Measurements from ENCODE around the gene MAGEF1.

MAGEF1 gene

GRCh38 chr3:184728010-184728527 lies 16.2 kb upstream of the MAGEF1 start (continued):
- TF ChIP-seq PPARA (CRISPR knock-in tag; IDR thresholded peaks at IDR 0.05; ENCODE audit: borderline replicate concordance) (no peak), ZC3H10 (CRISPR knock-in tag; IDR thresholded peaks at IDR 0.05) (no peak)

- TF ChIP-seq TSHZ2 (CRISPR knock-in tag; IDR thresholded peaks at IDR 0.05) (no peak), CSDC2 (CRISPR knock-in tag; IDR thresholded peaks at IDR 0.05) (no peak), PPARA (CRISPR knock-in tag; IDR thresholded peaks at IDR 0.05; ENCODE audit: borderline replicate concordance) (no peak), BACH2 (CRISPR knock-in tag; IDR thresholded peaks at IDR 0.05; ENCODE audit: borderline replicate concordance) (no peak), TOX (CRISPR knock-in tag; IDR thresholded peaks at IDR 0.05; ENCODE audit: borderline replicate concordance) (no peak), ZFP3 (CRISPR knock-in tag; IDR thresholded peaks at IDR 0.05) (no peak), ZC3H10 (CRISPR knock-in tag; IDR thresholded peaks at IDR 0.05) (no peak), TCF4 (CRISPR knock-in tag; IDR thresholded peaks at IDR 0.05; ENCODE audit: borderline replicate concordance) (no peak)
These were observed 15.6 kb upstream of the MAGEF1 start for GRCh38 chr3:184727357-184728009.

GRCh38 chr3:184726497-184726896 lies 14.6 kb upstream of the MAGEF1 start:
- ATAC-seq: no peak
- TF ChIP-seq ZC3H10 (CRISPR knock-in tag; IDR thresholded peaks at IDR 0.05) (no peak), ZNF565 (CRISPR knock-in tag; conservative IDR thresholded peaks at IDR 0.05; ENCODE audit: low read depth) (no peak), OSR1 (CRISPR knock-in tag; IDR thresholded peaks at IDR 0.05) (no peak), CSDC2 (CRISPR knock-in tag; IDR thresholded peaks at IDR 0.05) (no peak), BACH2 (CRISPR knock-in tag; IDR thresholded peaks at IDR 0.05; ENCODE audit: borderline replicate concordance) (no peak), ISL1 (CRISPR knock-in tag; IDR thresholded peaks at IDR 0.05) (no peak), CREB5 (CRISPR knock-in tag; IDR thresholded peaks at IDR 0.05; ENCODE audit: low read depth) (no peak), CSRNP3 (CRISPR knock-in tag; IDR thresholded peaks at IDR 0.05) (no peak), RARB (CRISPR knock-in tag; IDR thresholded peaks at IDR 0.05) (no peak), ZNF70 (CRISPR knock-in tag; IDR thresholded peaks at IDR 0.05) (no peak), POU6F1 (CRISPR knock-in tag; IDR thresholded peaks at IDR 0.05; ENCODE audit: borderline replicate concordance, low read depth) (no peak), ESRRG (CRISPR knock-in tag; IDR thresholded peaks at IDR 0.05) (no peak), SNAI2 (CRISPR knock-in tag; IDR thresholded peaks at IDR 0.05) (no peak), PATZ1 (CRISPR knock-in tag; IDR thresholded peaks at IDR 0.05; ENCODE audit: borderline replicate concordance) (no peak), TCF4 (CRISPR knock-in tag; IDR thresholded peaks at IDR 0.05; ENCODE audit: borderline replicate concordance) (no peak), PPARA (CRISPR knock-in tag; IDR thresholded peaks at IDR 0.05; ENCODE audit: borderline replicate concordance) (no peak)

More at GRCh38 chr3:184727357-184728009, 15.6 kb upstream of the MAGEF1 start:
- ATAC-seq: peak; percentile 98
